Stimulated activated naive CD8-positive, alpha-beta T cell treated with anti-CD3 and anti-CD28 coated beads, Interleukin-15, Interleukin-2, amounts not matched to agents 100 U/mL and 50 U/mL, for 24 hours (primary cell): Measurements from ENCODE around the gene TMEM50A.
"Not testable (repeated sequence)": the region's sequence is repeated elsewhere in the genome, so short reads cannot be mapped to it uniquely, and the experiment has no call there.

Experiments
- ATAC-seq: fragments of 150-1000 bp; cut with Tn5 transposase; one replicate; pipeline ENCODE4 v1.10.0; 2021
- DNase-seq: peaks from one replicate; pipeline ENCODE4 v3.0.0; 2021

The TMEM50A gene

GRCh38 chr1:25336922-25337354, 1.2 kb upstream of the TMEM50A start:
- peak; percentile 31 for DNase-seq
- ATAC-seq = not testable (repeated sequence)

GRCh38 chr1:25337483-25338187, 499 bp upstream of the TMEM50A start:
- DNase-seq (peak; percentile 28), ATAC-seq (peak; percentile 81)

- DNase-seq (no peak), ATAC-seq (no peak)
These were observed 852 bp downstream of the TMEM50A start for GRCh38 chr1:25338986-25339385.

- no peak for DNase-seq
- ATAC-seq = no peak
These were observed 3.6 kb downstream of the TMEM50A start for GRCh38 chr1:25341746-25342145.

GRCh38 chr1:25342846-25343245, 4.7 kb downstream of the TMEM50A start:
- DNase-seq (no peak), ATAC-seq (no peak)

GRCh38 chr1:25343872-25344271, 5.7 kb downstream of the TMEM50A start:
- ATAC-seq (no peak), DNase-seq (no peak)

GRCh38 chr1:25347556-25347955, 9.4 kb downstream of the TMEM50A start:
- ATAC-seq = no peak
- DNase-seq = no peak

- DNase-seq (no peak), ATAC-seq (no peak)
These were observed 11.5 kb downstream of the TMEM50A start for GRCh38 chr1:25349606-25350005.

- peak; percentile 30 for ATAC-seq
- DNase-seq = no peak
These were observed 17.8 kb downstream of the TMEM50A start for GRCh38 chr1:25355841-25356395.

GRCh38 chr1:25356441-25356840, 18.3 kb downstream of the TMEM50A start:
- ATAC-seq (no peak), DNase-seq (no peak)

- ATAC-seq (no peak), DNase-seq (no peak)
These were observed 18.7 kb downstream of the TMEM50A start for GRCh38 chr1:25356848-25357247.

GRCh38 chr1:25360596-25361581, 22.8 kb downstream of the TMEM50A start:
- DNase-seq (peak; percentile 12), ATAC-seq (no peak)

- DNase-seq = no peak
- no peak for ATAC-seq
These were observed 23.8 kb downstream of the TMEM50A start for GRCh38 chr1:25361901-25362300.

- ATAC-seq = peak; percentile 66
- DNase-seq = not testable (repeated sequence)
These were observed 24.8 kb downstream of the TMEM50A start for GRCh38 chr1:25362634-25363559.

- no peak for ATAC-seq
- DNase-seq = no peak
These were observed 31.1 kb downstream of the TMEM50A start for GRCh38 chr1:25369241-25369640.

- not testable (repeated sequence) for DNase-seq, ATAC-seq
These were observed 31.6 kb downstream of the TMEM50A start for GRCh38 chr1:25369691-25370271.

GRCh38 chr1:25371757-25372156, 33.6 kb downstream of the TMEM50A start:
- ATAC-seq, DNase-seq: not testable (repeated sequence)

- ATAC-seq, DNase-seq: not testable (repeated sequence)
These were observed 40.2 kb downstream of the TMEM50A start for GRCh38 chr1:25378367-25378766.

- not testable (repeated sequence) for ATAC-seq, DNase-seq
These were observed 44.4 kb downstream of the TMEM50A start for GRCh38 chr1:25382543-25382942.

- DNase-seq, ATAC-seq: not testable (repeated sequence)
These were observed 45.0 kb downstream of the TMEM50A start for GRCh38 chr1:25383090-25383489.

- DNase-seq, ATAC-seq: not testable (repeated sequence)
These were observed 45.7 kb downstream of the TMEM50A start for GRCh38 chr1:25383875-25384274.
